Uterus (tissue), 4 donors: ENCODE results near the gene FNBP1. TPM values are rescaled to one million over a fixed set of nuclear protein-coding genes. Genes with fewer than 3 reads are reported as not detected.

ENCODE experiments used
- DNase-seq, 2 donors: peaks; one replicate each; pipeline ENCODE4 v3.0.0-alpha.2; 2019 to 2020
- H3K27ac ChIP-seq, 2 donors: fragments of 200-600 bp; sonication (generic); 1 replicate in 1 of 2; 2 replicates in 1 of 2; pipeline ENCODE4 v1.5.1; 2016 to 2018
- H3K27me3 ChIP-seq, 2 donors: fragments of 200-600 bp; sonication (generic); one replicate each; pipeline ENCODE4 v1.5.1; 2018 to 2019; ENCODE audit warnings: control low read depth in 1 of 2
- H3K36me3 ChIP-seq, 2 donors: fragments of 200-600 bp; sonication (generic); one replicate each; pipeline ENCODE4 v1.5.1; 2019; ENCODE audit warnings: control low read depth in 1 of 2
- H3K4me1 ChIP-seq, 2 donors: fragments of 200-600 bp; sonication (generic); one replicate each; pipeline ENCODE4 v1.5.1; 2018 to 2019; ENCODE audit warnings: control low read depth in 1 of 2
- H3K4me3 ChIP-seq, 2 donors: fragments of 200-600 bp; sonication (generic); 1 replicate in 1 of 2; 2 replicates in 1 of 2; pipeline ENCODE4 v1.5.1; 2018 to 2019; ENCODE audit warnings: mild to moderate bottlenecking in 1 of 2
- H3K9me3 ChIP-seq, 2 donors: fragments of 200-600 bp; sonication (generic); one replicate each; pipeline ENCODE4 v1.5.1; 2019; ENCODE audit warnings: control low read depth in 1 of 2
- POLR2A ChIP-seq, 2 donors: fragments of 450-650 bp; IDR thresholded peaks; one replicate each; pipeline ENCODE4 v1.6.1; 2016; ENCODE audit warnings: antibody characterized with exemption in 2 of 2, mild to moderate bottlenecking in 1 of 2, moderate library complexity in 1 of 2
- intact Hi-C: fragments of 100-400 bp; cut with DNase I; formaldehyde crosslinking; loops from one replicate; pipeline ENCODE4 v1.15.1; 2023; ENCODE audit warnings: low total_unique reads
- total RNA-seq, 4 donors: library from RNA; depleted of rRNA in 3 of 4; stranded (reverse); fragments of >200 nt in 3 of 4; gene quantifications; one replicate each; pipeline versions ENCODE4 v1.1.0 to v1.2.4, GENCODE V29; 2014 to 2023
- TF ChIP-seq, protein P1 (sequence below), 4 experiments: fragments of 200-600 bp in 2 of 4; fragments of 450-650 bp in 2 of 4; sonication (generic) in 2 of 4; IDR thresholded peaks; one replicate each; pipeline ENCODE4 v1.5.1; 2016 to 2019; ENCODE audit warnings: antibody characterized with exemption in 4 of 4, mild to moderate bottlenecking in 2 of 4, moderate library complexity in 1 of 4
- donor health status: DM: yes; HTN: yes; CAD: no.

FNBP1 gene
- total RNA-seq, 4 donors from 2014 or later, result 18.5 to 102 (median 77.2) TPM

DNA sequence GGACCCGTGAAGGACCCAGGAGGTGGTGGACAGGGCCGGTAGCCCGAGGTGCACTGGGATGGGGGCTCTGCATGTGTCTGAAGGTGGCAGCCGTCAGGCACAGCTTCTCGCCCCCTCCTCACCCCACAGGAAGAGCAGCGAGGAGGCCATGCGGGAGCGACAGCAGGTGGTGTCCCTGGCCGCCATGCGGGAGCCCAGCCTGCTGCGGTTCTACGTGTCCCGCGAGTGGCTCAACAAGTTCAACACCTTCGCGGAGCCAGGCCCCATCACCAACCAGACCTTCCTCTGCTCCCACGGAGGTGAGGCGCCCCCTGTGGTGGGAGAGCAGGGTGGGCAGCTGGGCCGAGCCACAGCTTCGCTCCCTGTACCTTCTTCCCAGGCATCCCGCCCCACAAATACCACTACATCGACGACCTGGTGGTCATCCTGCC lies 167.8 kb downstream of the FNBP1 start:
- Histone ChIP-seq H3K9me3 (no peaks in the 10 kb centered on the region), H3K36me3 (no peaks in the 10 kb centered on the region), H3K4me1 (no peaks in the 10 kb centered on the region), H3K27me3 (no peaks in the 10 kb centered on the region), H3K27ac (no peak overlapping the region), H3K4me3 (no peak overlapping the region)
- intact Hi-C loops, result no loop called here
- DNase-seq, result no peak
- no peak for TF ChIP-seq POLR2A (IDR thresholded peaks at IDR 0.05)
- TF ChIP-seq, protein P1, sequence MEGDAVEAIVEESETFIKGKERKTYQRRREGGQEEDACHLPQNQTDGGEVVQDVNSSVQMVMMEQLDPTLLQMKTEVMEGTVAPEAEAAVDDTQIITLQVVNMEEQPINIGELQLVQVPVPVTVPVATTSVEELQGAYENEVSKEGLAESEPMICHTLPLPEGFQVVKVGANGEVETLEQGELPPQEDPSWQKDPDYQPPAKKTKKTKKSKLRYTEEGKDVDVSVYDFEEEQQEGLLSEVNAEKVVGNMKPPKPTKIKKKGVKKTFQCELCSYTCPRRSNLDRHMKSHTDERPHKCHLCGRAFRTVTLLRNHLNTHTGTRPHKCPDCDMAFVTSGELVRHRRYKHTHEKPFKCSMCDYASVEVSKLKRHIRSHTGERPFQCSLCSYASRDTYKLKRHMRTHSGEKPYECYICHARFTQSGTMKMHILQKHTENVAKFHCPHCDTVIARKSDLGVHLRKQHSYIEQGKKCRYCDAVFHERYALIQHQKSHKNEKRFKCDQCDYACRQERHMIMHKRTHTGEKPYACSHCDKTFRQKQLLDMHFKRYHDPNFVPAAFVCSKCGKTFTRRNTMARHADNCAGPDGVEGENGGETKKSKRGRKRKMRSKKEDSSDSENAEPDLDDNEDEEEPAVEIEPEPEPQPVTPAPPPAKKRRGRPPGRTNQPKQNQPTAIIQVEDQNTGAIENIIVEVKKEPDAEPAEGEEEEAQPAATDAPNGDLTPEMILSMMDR (IDR thresholded peaks at IDR 0.05), result no peak

DNA sequence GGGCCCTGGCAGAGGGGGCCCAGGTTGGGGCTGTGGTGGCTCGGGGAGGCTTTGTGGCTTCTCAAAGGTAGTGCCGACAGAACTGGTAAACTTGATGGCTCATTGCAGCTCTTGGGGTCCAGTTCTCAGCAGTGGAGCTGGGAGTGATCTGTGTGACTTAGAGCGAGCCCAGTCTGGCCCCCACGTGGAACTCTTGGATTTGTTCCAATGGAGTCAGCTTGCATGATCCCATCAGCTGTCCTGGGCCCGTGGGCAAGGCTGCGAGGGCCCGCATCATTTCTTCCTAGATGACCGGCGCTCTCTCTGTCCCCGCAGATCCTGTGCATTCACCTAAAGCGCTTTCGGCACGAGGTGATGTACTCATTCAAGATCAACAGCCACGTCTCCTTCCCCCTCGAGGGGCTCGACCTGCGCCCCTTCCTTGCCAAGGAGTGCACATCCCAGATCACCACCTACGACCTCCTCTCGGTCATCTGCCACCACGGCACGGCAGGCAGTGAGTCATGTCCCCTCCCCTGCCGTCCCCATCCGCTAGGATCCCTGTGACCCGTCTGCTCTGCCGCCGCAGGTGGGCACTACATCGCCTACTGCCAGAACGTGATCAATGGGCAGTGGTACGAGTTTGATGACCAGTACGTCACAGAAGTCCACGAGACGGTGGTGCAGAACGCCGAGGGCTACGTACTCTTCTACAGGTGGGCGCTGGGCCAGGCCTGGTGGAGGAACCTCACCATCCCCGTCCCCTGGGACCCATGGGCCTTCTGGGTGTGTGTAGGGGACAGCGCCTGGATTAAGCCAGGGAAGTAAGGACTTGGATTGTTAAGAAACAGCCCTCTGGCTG lies 168.5 kb downstream of the FNBP1 start:
- intact Hi-C loops, result no loop called here
- Histone ChIP-seq H3K4me1 (no peaks in the 10 kb centered on the region), H3K27ac (no peak overlapping the region), H3K36me3 (no peaks in the 10 kb centered on the region), H3K27me3 (no peaks in the 10 kb centered on the region), H3K4me3 (no peak overlapping the region), H3K9me3 (no peaks in the 10 kb centered on the region)
- TF ChIP-seq, protein P1 (IDR thresholded peaks at IDR 0.05), result no peak
- TF ChIP-seq POLR2A (IDR thresholded peaks at IDR 0.05), result no peak
- no peak for DNase-seq

DNA sequence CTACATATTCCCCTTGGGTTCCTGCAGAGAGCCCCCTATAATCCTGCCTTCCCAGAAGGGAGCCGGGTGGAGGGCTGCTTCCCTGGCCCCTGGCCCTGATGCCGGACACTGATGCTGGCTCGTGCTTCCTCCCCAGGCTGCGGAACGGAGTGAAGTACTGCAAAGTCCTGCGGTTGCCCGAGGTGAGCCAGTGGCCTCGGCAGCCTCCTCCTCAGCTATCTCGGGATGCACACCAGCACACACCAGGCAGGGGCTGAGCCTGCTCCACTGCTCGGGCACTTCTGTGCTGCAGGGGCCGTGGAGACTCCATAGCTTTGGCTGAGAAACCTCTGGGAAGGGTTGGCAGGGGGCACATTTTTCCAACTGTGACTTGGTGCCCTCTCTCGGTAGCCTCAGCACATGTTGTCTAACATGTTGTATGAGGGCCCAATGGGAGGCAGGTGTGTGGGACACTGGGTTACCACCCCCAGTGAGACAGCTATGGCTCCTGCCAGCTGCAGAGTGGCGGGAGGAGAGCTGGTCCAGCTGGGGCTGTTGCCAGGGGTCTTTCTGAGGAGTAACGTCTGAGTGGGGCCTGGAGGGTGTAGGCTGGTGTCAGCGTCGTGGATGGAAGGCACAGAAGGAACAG lies 169.3 kb downstream of the FNBP1 start:
- DNase-seq, result no peak
- H3K36me3 ChIP-seq, result no peaks in the 10 kb centered on the region
- no peak overlapping the region for H3K27ac ChIP-seq
- no peak overlapping the region for H3K4me3 ChIP-seq
- intact Hi-C loops, result no loop called here
- TF ChIP-seq, protein P1 (IDR thresholded peaks at IDR 0.05), result no peak
- TF ChIP-seq POLR2A (IDR thresholded peaks at IDR 0.05), result no peak
- H3K4me1 ChIP-seq, result no peaks in the 10 kb centered on the region
- no peaks in the 10 kb centered on the region for H3K9me3 ChIP-seq
- H3K27me3 ChIP-seq, result no peaks in the 10 kb centered on the region

DNA sequence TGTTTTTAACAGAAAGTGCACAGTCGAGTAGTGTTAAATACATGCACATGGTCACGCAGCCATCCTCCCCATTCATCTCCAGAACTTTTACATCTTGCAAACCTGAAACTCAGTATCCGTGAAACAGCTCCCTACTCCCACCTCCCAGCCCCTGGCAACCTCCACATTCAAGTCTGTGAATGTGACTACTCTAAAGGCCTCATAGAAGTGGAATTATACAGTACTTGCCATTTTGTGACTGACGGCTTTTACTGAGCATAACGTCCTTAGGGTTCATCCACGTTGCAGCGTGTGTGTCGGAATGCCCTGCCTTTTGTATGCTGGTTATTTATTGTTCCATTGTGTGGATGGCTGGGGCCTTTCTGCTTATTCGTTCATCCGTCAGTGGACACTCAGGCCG lies 171.9 kb downstream of the FNBP1 start:
- intact Hi-C loops, result no loop called here
- Histone ChIP-seq H3K27ac (no peak overlapping the region), H3K4me1 (no peaks in the 10 kb centered on the region), H3K36me3 (no peaks in the 10 kb centered on the region), H3K4me3 (no peak overlapping the region), H3K27me3 (no peaks in the 10 kb centered on the region), H3K9me3 (no peaks in the 10 kb centered on the region)
- DNase-seq, result no peak
- TF ChIP-seq, protein P1 (IDR thresholded peaks at IDR 0.05), result no peak
- no peak for TF ChIP-seq POLR2A (IDR thresholded peaks at IDR 0.05)
